H1 (cell line): ENCODE results near the gene CAPZA3.

Experiments
- BACH1 ChIP-seq: IDR thresholded peaks from 2 replicates; pipeline ENCODE4 v1.6.1; 2012; ENCODE audit warnings: low read length, improper control_type of control experiment
- GABPA ChIP-seq: IDR thresholded peaks from 2 replicates; pipeline ENCODE4 v1.6.1; 2011; ENCODE audit warnings: mild to moderate bottlenecking, low read length, moderate library complexity, borderline replicate concordance; ENCODE audit not compliant: insufficient read depth
- POLR2AphosphoS5 ChIP-seq: IDR thresholded peaks from 2 replicates; pipeline ENCODE4 v1.6.1; 2011; ENCODE audit warnings: low read depth, low read length
- RBBP5 ChIP-seq: IDR thresholded peaks from 2 replicates; pipeline ENCODE4 v1.7.1; 2012; ENCODE audit warnings: low read depth, mild to moderate bottlenecking, inconsistent platforms, low read length, moderate library complexity, borderline replicate concordance
- RNF2 ChIP-seq: fragments of 200-900, 300-1000 bp; sonication (generic); IDR thresholded peaks from 2 replicates; pipeline ENCODE4 v1.7.1; 2016; ENCODE audit warnings: borderline replicate concordance, low read depth, mild to moderate bottlenecking, antibody characterized with exemption, low read length; ENCODE audit not compliant: poor library complexity, severe bottlenecking; ENCODE audit errors: missing control alignments

DNA sequence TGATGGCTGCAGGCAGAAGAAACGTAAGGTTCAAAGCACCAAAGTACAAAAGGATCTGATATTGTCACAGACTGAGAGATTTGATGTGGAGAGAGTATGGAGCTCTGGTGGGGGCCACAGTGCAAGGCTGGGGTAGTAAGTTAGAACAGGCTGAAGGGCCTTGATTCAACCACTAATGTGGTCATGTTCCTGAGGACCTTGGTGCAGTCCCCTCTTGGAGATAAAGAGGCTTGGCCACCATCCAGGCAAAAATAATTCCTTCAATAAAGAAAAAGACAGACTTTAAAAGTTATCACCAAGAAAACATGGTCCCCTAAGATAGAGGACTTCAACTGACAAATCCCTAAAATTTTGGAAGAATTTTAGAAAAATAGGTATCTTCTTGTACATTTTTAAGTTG is 17.4 kb downstream of the CAPZA3 start:
- no peak for TF ChIP-seq RBBP5
- no peak for TF ChIP-seq GABPA
- no peak for TF ChIP-seq BACH1
- no peak for TF ChIP-seq POLR2AphosphoS5
- no peak for TF ChIP-seq RNF2
